ENCODE measurements around the gene CLOCK.

- TF ChIP-seq POLR2A (IDR thresholded peaks at IDR 0.05): no peak
- TF ChIP-seq CTCF (IDR thresholded peaks at IDR 0.05): no peak
These were observed 28.3 kb downstream of the CLOCK start for GRCh38 chr4:55518442-55518841.
